LNCAP (cell line): ENCODE measurements around the gene IZUMO4.

Experiments
- CTCF ChIP-seq: fragments of 450-650 bp; IDR thresholded peaks from 2 replicates; pipeline ENCODE4 v1.5.1; 2017; ENCODE audit warnings: mild to moderate bottlenecking

IZUMO4 gene

GRCh38 chr19:2148482-2149135 is 51.9 kb downstream of the IZUMO4 start:
- no peak for TF ChIP-seq CTCF
